CD14-positive monocyte (primary cell): ENCODE data around the gene RBM17. TPM values are rescaled to one million over a fixed set of nuclear protein-coding genes. Genes with fewer than 3 reads are reported as not detected.

Experiments used
- DNase-seq, 3 donors: peaks; one replicate each; pipeline ENCODE4 v3.0.0-alpha.2; 2011 to 2022
- H2AFZ ChIP-seq: 2 replicates; pipeline ENCODE4 v1.6.0; 2012; ENCODE audit warnings: mild to moderate bottlenecking, low read depth, low read length, inconsistent platforms; ENCODE audit not compliant: insufficient read depth, poor library complexity, severe bottlenecking
- H3K27ac ChIP-seq, 2 donors: 1 replicate in 1 of 2; 2 replicates in 1 of 2; pipeline ENCODE4 v1.5.1; 2012 to 2013; ENCODE audit warnings: low read length in 2 of 2, control low read depth in 1 of 2, inconsistent platforms in 1 of 2, low read depth in 1 of 2, mild to moderate bottlenecking in 1 of 2
- H3K27me3 ChIP-seq, 2 donors: one replicate each; pipeline versions ENCODE4 v1.6.0 to v1.6.1; 2011 to 2013; ENCODE audit warnings: low read length in 2 of 2; ENCODE audit not compliant: control insufficient read depth in 2 of 2, insufficient read depth in 2 of 2
- H3K36me3 ChIP-seq, 2 donors: replicated peaks in 1 of 2; 1 replicate in 1 of 2; 2 replicates in 1 of 2; pipeline versions ENCODE4 v1.5.1 to v1.6.1; 2012 to 2013; ENCODE audit warnings: low read length in 2 of 2, control low read depth in 1 of 2, inconsistent platforms in 1 of 2, mild to moderate bottlenecking in 1 of 2; ENCODE audit not compliant: insufficient read depth in 2 of 2, control insufficient read depth in 1 of 2
- H3K4me1 ChIP-seq, 2 donors: 1 replicate in 1 of 2; 2 replicates in 1 of 2; pipeline versions ENCODE4 v1.5.1 to v1.6.1; 2012 to 2013; ENCODE audit warnings: low read length in 2 of 2, control low read depth in 1 of 2, inconsistent platforms in 1 of 2, mild to moderate bottlenecking in 1 of 2, moderate library complexity in 1 of 2; ENCODE audit not compliant: insufficient read depth in 2 of 2, control insufficient read depth in 1 of 2
- H3K4me2 ChIP-seq: replicated peaks from 2 replicates; pipeline ENCODE3; 2012; ENCODE audit warnings: low read length, moderate library complexity, mild to moderate bottlenecking; ENCODE audit not compliant: poor library complexity, severe bottlenecking; ENCODE audit errors: extremely low read depth
- H3K4me3 ChIP-seq, 3 experiments: fragments of 200-600 bp in 1 of 3; sonication (generic) in 1 of 3; replicated peaks in 1 of 3; 1 replicate in 2 of 3; 2 replicates in 1 of 3; pipeline ENCODE4 v1.5.1; 2011 to 2013; ENCODE audit warnings: low read length in 3 of 3, mild to moderate bottlenecking in 3 of 3, control low read depth in 2 of 3, low read depth in 2 of 3, inconsistent platforms in 1 of 3, moderate library complexity in 1 of 3
- H3K79me2 ChIP-seq: 2 replicates; pipeline ENCODE4 v1.6.0; 2012; ENCODE audit warnings: mild to moderate bottlenecking, control low read depth, inconsistent platforms, low read length, moderate library complexity; ENCODE audit not compliant: insufficient read depth
- H3K9ac ChIP-seq: 2 replicates; pipeline ENCODE4 v1.6.0; 2017; ENCODE audit warnings: low read length, mild to moderate bottlenecking; ENCODE audit not compliant: insufficient read depth, poor library complexity, severe bottlenecking
- H3K9me3 ChIP-seq, 2 donors: replicated peaks in 1 of 2; 1 replicate in 1 of 2; 2 replicates in 1 of 2; pipeline versions ENCODE4 v1.5.1 to v1.6.1; 2012 to 2013; ENCODE audit warnings: low read length in 2 of 2, control low read depth in 1 of 2; ENCODE audit not compliant: control insufficient read depth in 1 of 2, insufficient read depth in 1 of 2
- H4K20me1 ChIP-seq: 2 replicates; pipeline ENCODE4 v1.6.0; 2012; ENCODE audit warnings: mild to moderate bottlenecking, low read length, control low read depth, moderate library complexity; ENCODE audit not compliant: insufficient read depth
- H3K27ac Mint-ChIP-seq, 7 donors: one replicate each; pipeline ENCODE4 v1.8.0; 2020; ENCODE audit warnings: mild to moderate bottlenecking in 7 of 7, mixed read lengths in 7 of 7, moderate library complexity in 6 of 7, inconsistent platforms in 2 of 7
- H3K27me3 Mint-ChIP-seq, 3 donors: one replicate each; pipeline ENCODE4 v1.8.0; 2021 to 2022; ENCODE audit warnings: low read depth in 3 of 3, mild to moderate bottlenecking in 3 of 3, mixed read lengths in 3 of 3, moderate library complexity in 3 of 3, inconsistent platforms in 1 of 3
- H3K36me3 Mint-ChIP-seq, 2 donors: one replicate each; pipeline ENCODE4 v1.8.0; 2020; ENCODE audit warnings: mixed read lengths in 2 of 2, inconsistent platforms in 1 of 2, mild to moderate bottlenecking in 1 of 2
- H3K4me1 Mint-ChIP-seq: one replicate; pipeline ENCODE4 v1.8.0; 2020; ENCODE audit warnings: mild to moderate bottlenecking, mixed read lengths
- H3K4me3 Mint-ChIP-seq, 2 donors: one replicate each; pipeline ENCODE4 v1.8.0; 2020; ENCODE audit warnings: mild to moderate bottlenecking in 2 of 2, mixed read lengths in 2 of 2, moderate library complexity in 1 of 2
- H3K9me3 Mint-ChIP-seq, 7 donors: one replicate each; pipeline ENCODE4 v1.8.0; 2020 to 2022; ENCODE audit warnings: mixed read lengths in 7 of 7, mild to moderate bottlenecking in 6 of 7, moderate library complexity in 6 of 7, inconsistent platforms in 2 of 7
- WGBS: methylation state at CpG from one replicate; pipeline ENCODE4 v1.1.5; 2013; ENCODE audit warnings: missing lambda C conversion rate; ENCODE audit not compliant: insufficient coverage; 5-methylcytosine and 5-hydroxymethylcytosine counted together
- intact Hi-C, 2 donors: fragments of 100-400 bp; cut with micrococcal nuclease; formaldehyde crosslinking; loops; one replicate each; pipeline versions ENCODE4 v1.15.0 to v1.15.1; 2023
- polyA plus RNA-seq, 3 donors: library from polyadenylated mRNA; depleted of rRNA in 1 of 3; unstranded in 2 of 3; stranded (reverse) in 1 of 3; fragments of 300-500 nt in 2 of 3; fragments of >200 nt in 1 of 3; fragmentation: Illumina TruSeq in 2 of 3; gene quantifications; 1 replicate in 2 of 3; 2 replicates in 1 of 3; pipeline ENCODE4 v1.2.3, GENCODE V29; 2012 to 2021
- TF ChIP-seq, protein P1 (sequence below): fragments of 200-600 bp; IDR thresholded peaks from one replicate; pipeline ENCODE4 v1.8.0; 2022; ENCODE audit warnings: antibody characterized with exemption, mild to moderate bottlenecking

RBM17 gene
- polyA plus RNA-seq, 3 donors, result 37.2 to 51.4 (median 44.5) TPM

- DNase-seq, result no peak
- Mint-ChIP-seq H3K4me3 (no peak overlapping the region), H3K27ac (peak overlapping the region in 1 of 7 donors; percentile 47), H3K27me3 (no peaks in the 10 kb centered on the region), H3K4me1 (no peaks in the 10 kb centered on the region), H3K36me3 (peaks cover 62 to 66% of the 10 kb centered on the region in 2 donors), H3K9me3 (no peaks in the 10 kb centered on the region)
- no peaks in the 10 kb centered on the region for H4K20me1 ChIP-seq
- H2AFZ ChIP-seq, result no peak overlapping the region
- whole genome bisulfite sequencing, result 100% methylated on average over 1 of the region's 4 CpGs
- no peaks in the 10 kb centered on the region for H3K9me3 ChIP-seq
- no peak overlapping the region for H3K4me3 ChIP-seq
- no peak overlapping the region for H3K4me2 ChIP-seq
- H3K27ac ChIP-seq, result no peak overlapping the region
- H3K36me3 ChIP-seq, result peaks cover 65 to 73% of the 10 kb centered on the region in 2 donors
- H3K27me3 ChIP-seq, result no peaks in the 10 kb centered on the region
- H3K4me1 ChIP-seq, result no peaks in the 10 kb centered on the region
- intact Hi-C loops, result no loop called here
- no peaks in the 10 kb centered on the region for H3K79me2 ChIP-seq
- TF ChIP-seq, protein P1, sequence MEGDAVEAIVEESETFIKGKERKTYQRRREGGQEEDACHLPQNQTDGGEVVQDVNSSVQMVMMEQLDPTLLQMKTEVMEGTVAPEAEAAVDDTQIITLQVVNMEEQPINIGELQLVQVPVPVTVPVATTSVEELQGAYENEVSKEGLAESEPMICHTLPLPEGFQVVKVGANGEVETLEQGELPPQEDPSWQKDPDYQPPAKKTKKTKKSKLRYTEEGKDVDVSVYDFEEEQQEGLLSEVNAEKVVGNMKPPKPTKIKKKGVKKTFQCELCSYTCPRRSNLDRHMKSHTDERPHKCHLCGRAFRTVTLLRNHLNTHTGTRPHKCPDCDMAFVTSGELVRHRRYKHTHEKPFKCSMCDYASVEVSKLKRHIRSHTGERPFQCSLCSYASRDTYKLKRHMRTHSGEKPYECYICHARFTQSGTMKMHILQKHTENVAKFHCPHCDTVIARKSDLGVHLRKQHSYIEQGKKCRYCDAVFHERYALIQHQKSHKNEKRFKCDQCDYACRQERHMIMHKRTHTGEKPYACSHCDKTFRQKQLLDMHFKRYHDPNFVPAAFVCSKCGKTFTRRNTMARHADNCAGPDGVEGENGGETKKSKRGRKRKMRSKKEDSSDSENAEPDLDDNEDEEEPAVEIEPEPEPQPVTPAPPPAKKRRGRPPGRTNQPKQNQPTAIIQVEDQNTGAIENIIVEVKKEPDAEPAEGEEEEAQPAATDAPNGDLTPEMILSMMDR, result no peak
- no peak overlapping the region for H3K9ac ChIP-seq
These were observed 26.0 kb downstream of the RBM17 start for GRCh38 chr10:6114805-6115341.

- Histone ChIP-seq H2AFZ (no peak overlapping the region), H3K4me1 (no peaks in the 10 kb centered on the region), H3K27me3 (no peaks in the 10 kb centered on the region), H3K4me3 (no peak overlapping the region), H3K9ac (no peak overlapping the region), H4K20me1 (no peaks in the 10 kb centered on the region), H3K36me3 (peaks cover 59 to 67% of the 10 kb centered on the region in 2 donors), H3K9me3 (no peaks in the 10 kb centered on the region), H3K79me2 (no peaks in the 10 kb centered on the region), H3K4me2 (no peak overlapping the region), H3K27ac (no peak overlapping the region)
- Mint-ChIP-seq H3K4me1 (no peaks in the 10 kb centered on the region), H3K9me3 (no peaks in the 10 kb centered on the region), H3K4me3 (no peak overlapping the region), H3K36me3 (peaks cover 58 to 61% of the 10 kb centered on the region in 2 donors), H3K27ac (no peak overlapping the region), H3K27me3 (no peaks in the 10 kb centered on the region)
- intact Hi-C loops, result no loop called here
- no peak for DNase-seq
- WGBS, result no CpG with 5 or more reads among the region's 4 CpGs
- TF ChIP-seq, protein P1, result no peak
These were observed 26.6 kb downstream of the RBM17 start for GRCh38 chr10:6115411-6115810.
